ENCODE results near the gene TIGD1.

- TF ChIP-seq CTCF (IDR thresholded peaks at IDR 0.05) (no peak), POLR2A (IDR thresholded peaks at IDR 0.05) (no peak)
These were observed 29.3 kb downstream of the TIGD1 start for GRCh38 chr2:232521098-232521497.
